Neutrophil (primary cell): ENCODE results near the gene NCOA5.
"Not testable (repeated sequence)": the region's sequence is repeated elsewhere in the genome, so short reads cannot be mapped to it uniquely, and the experiment has no call there.

Experiments used
- H3K27ac ChIP-seq: fragments of 200-600 bp; sonication (generic); 2 replicates; pipeline ENCODE4 v1.5.1; 2016; ENCODE audit warnings: mild to moderate bottlenecking, moderate library complexity
- H3K27me3 ChIP-seq: fragments of 200-600 bp; sonication (generic); 2 replicates; pipeline ENCODE4 v1.6.0; 2016; ENCODE audit warnings: mild to moderate bottlenecking
- H3K36me3 ChIP-seq: fragments of 200-600 bp; sonication (generic); 2 replicates; pipeline ENCODE4 v1.5.1; 2017
- H3K4me1 ChIP-seq, 2 experiments: fragments of 200-600 bp in 1 of 2; sonication (generic) in 1 of 2; 1 replicate in 1 of 2; 2 replicates in 1 of 2; pipeline versions ENCODE4 v1.5.1 to v1.6.1; 2013 to 2016; ENCODE audit warnings: low read depth in 1 of 2, low read length in 1 of 2, mild to moderate bottlenecking in 1 of 2, moderate library complexity in 1 of 2; ENCODE audit not compliant: control insufficient read depth in 1 of 2, insufficient read depth in 1 of 2
- H3K4me3 ChIP-seq, 2 experiments: fragments of 200-600 bp in 1 of 2; sonication (generic) in 1 of 2; 1 replicate in 1 of 2; 2 replicates in 1 of 2; pipeline ENCODE4 v1.5.1; 2013 to 2016; ENCODE audit warnings: low read depth in 1 of 2, low read length in 1 of 2, mild to moderate bottlenecking in 1 of 2, moderate library complexity in 1 of 2
- H3K9me3 ChIP-seq: fragments of 200-600 bp; sonication (generic); 2 replicates; pipeline ENCODE4 v1.5.1; 2016
- TF ChIP-seq, protein P1 (sequence below): fragments of 200-600 bp; sonication (generic); IDR thresholded peaks from 2 replicates; pipeline ENCODE4 v1.5.1; 2016; ENCODE audit warnings: antibody characterized with exemption

The NCOA5 gene

DNA sequence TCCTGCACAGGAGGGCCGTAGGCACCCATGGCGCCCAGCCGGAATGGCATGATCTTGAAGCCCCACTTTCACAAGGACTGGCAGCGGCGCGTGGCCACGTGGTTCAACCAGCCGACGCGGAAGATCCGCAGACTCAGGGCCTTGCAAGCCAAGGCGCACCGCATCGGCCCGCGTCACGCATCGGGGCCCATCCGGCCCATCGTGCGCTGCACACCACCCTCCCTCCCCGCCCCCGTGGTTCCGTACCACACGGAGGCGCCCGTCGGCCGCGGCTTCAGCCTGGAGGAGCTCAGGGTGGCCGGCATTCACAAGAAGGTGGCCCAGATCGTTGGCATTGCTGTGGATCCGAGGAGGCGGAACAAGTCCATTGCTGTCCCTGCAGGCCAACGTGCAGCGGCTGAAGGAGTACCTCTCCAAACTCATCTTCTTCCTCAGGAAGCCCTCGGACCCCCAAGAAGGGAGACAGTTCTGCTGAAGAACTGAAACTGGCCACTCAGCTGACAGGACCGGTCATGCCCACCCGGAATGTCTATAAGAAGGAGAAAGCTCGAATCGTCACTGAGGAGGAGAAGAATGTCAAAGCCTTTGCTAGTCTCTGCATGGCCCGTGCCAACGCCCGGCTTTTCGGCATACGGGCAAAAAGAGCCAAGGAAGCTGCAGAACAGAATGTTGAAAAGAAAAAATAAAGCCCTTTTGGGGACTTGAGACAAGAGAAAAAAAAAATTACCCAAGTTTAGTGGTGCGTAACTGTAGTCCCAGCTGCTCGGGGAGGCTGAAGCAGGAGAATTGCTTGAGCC lies 9.9 kb upstream of the NCOA5 start:
- TF ChIP-seq, protein P1, sequence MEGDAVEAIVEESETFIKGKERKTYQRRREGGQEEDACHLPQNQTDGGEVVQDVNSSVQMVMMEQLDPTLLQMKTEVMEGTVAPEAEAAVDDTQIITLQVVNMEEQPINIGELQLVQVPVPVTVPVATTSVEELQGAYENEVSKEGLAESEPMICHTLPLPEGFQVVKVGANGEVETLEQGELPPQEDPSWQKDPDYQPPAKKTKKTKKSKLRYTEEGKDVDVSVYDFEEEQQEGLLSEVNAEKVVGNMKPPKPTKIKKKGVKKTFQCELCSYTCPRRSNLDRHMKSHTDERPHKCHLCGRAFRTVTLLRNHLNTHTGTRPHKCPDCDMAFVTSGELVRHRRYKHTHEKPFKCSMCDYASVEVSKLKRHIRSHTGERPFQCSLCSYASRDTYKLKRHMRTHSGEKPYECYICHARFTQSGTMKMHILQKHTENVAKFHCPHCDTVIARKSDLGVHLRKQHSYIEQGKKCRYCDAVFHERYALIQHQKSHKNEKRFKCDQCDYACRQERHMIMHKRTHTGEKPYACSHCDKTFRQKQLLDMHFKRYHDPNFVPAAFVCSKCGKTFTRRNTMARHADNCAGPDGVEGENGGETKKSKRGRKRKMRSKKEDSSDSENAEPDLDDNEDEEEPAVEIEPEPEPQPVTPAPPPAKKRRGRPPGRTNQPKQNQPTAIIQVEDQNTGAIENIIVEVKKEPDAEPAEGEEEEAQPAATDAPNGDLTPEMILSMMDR = no peak
- Histone ChIP-seq H3K27me3 (peaks cover 96% of the 10 kb centered on the region), H3K4me1 (no peaks in the 10 kb centered on the region), H3K36me3 (no peaks in the 10 kb centered on the region), H3K27ac (no peak overlapping the region), H3K4me3 (no peak overlapping the region), H3K9me3 (no peaks in the 10 kb centered on the region)

- Histone ChIP-seq H3K27me3 (peaks cover 35% of the 10 kb centered on the region), H3K9me3 (no peaks in the 10 kb centered on the region), H3K36me3 (no peaks in the 10 kb centered on the region), H3K27ac (no peak overlapping the region), H3K4me1 (peaks cover 16 to 17% of the 10 kb centered on the region in 2 experiments), H3K4me3 (no peak overlapping the region)
- TF ChIP-seq, protein P1 = no peak
Measured at GRCh38 chr20:46093531-46093930, 3.8 kb upstream of the NCOA5 start.

DNA sequence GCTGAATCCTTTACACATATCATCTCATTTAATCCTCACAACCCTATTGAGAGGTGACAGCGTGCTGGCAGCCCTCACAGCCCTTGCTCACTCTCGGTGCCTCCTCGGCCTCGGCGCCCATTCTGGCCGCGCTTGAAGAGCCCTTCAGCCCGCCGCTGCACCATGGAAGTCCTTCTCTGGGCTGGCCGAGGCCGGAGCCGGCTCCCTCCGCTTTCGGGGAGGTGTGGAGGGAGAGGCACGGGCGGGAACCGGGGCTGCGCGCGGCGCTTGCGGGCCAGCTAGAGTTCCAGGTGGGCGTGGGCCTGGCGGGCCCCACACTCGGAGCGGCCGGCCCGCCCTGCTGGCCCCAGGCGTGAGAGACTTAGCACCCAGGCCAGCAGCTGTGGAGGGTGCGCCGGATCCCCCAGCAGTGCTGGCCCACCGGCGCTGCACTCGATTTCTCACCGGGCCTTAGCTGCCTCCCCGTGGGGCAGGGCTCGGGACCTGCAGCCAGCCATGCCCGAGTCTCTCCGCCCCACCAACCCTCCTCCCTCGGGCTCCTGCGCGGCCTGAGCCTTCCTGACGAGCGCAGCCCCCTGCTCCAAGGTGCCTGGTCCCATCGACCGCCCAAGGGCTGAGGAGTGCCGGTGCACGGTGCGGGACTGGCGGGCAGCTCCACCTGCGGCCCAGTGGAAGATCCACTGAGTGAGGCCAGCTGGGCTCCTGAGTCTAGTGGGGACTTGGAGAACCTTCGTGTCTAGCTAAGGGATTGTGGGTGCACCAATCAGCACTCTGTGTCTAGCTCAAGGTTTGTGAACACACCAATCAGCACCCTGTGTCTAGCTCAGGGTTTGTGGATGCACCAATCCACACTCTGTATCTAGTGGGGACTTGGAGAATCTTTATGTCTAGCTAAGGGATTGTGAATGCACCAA lies 2.1 kb upstream of the NCOA5 start:
- not testable (repeated sequence) for H3K36me3 ChIP-seq, H3K9me3 ChIP-seq, H3K27ac ChIP-seq, H3K4me3 ChIP-seq
- Histone ChIP-seq H3K4me1 (peaks cover 22 to 24% of the 10 kb centered on the region in 2 experiments), H3K27me3 (peaks cover 18% of the 10 kb centered on the region)

- no peaks in the 10 kb centered on the region for H3K27me3 ChIP-seq
- H3K4me3 ChIP-seq = peak overlapping the region; percentile 81 to 88
- TF ChIP-seq, protein P1 = no peak
- H3K27ac ChIP-seq = peak overlapping the region; percentile 95
- peaks cover 22 to 24% of the 10 kb centered on the region in 2 experiments for H3K4me1 ChIP-seq
- H3K9me3 ChIP-seq = no peaks in the 10 kb centered on the region
- H3K36me3 ChIP-seq = no peaks in the 10 kb centered on the region
Measured at GRCh38 chr20:46089167-46089416, 670 bp downstream of the NCOA5 start.

DNA sequence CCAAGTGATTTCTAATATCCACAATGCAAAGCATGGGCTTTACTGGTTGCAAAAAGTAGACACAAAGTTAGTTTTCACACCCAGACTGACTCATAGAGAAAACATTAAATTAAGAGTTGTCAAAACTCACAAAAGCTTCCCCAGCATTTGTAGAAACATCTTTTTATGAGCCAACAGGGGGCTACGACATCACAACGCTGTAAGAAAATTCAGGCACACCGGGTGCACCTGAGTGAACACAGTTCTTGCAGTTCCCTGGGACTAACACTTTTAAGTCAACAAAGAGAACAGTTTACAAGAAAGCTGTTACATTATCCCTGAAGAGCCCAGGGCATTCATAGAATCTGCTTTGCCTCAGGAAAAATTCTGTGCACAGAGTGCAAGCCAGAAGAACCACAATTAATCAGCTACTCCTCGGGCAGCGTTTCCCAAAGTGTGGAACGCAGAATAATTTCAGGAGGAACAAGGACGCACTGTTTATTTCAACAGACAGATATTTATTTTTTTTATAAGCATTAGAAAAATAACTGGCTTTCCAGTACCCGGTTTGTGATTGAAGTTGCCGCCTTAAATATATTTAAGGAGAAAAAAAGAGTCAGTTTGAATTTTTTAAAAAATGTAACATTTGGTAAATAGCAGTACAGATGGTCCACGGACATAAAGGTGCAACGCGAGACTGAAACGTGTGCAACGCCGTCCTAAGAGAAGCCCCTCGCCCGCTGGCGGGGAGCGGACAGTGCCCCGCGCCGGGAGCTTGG lies 1.2 kb downstream of the NCOA5 start:
- Histone ChIP-seq H3K27ac (peak overlapping the region; percentile 95), H3K27me3 (no peaks in the 10 kb centered on the region), H3K4me1 (peaks cover 22 to 24% of the 10 kb centered on the region in 2 experiments), H3K4me3 (peak overlapping the region; percentile 81 to 88), H3K36me3 (no peaks in the 10 kb centered on the region), H3K9me3 (no peaks in the 10 kb centered on the region)
- TF ChIP-seq, protein P1 = no peak
